ENCODE data around the gene GNAI3. TPM values are rescaled to one million over a fixed set of nuclear protein-coding genes. Genes with fewer than 3 reads are reported as not detected.
A peak's percentile ranks its signal among the peaks of the same experiment; 100 is the strongest.

Gene GNAI3
- total RNA-seq, 4 donors from 2014 or later: 2.3 to 20.0 (median 5.8) TPM

DNA sequence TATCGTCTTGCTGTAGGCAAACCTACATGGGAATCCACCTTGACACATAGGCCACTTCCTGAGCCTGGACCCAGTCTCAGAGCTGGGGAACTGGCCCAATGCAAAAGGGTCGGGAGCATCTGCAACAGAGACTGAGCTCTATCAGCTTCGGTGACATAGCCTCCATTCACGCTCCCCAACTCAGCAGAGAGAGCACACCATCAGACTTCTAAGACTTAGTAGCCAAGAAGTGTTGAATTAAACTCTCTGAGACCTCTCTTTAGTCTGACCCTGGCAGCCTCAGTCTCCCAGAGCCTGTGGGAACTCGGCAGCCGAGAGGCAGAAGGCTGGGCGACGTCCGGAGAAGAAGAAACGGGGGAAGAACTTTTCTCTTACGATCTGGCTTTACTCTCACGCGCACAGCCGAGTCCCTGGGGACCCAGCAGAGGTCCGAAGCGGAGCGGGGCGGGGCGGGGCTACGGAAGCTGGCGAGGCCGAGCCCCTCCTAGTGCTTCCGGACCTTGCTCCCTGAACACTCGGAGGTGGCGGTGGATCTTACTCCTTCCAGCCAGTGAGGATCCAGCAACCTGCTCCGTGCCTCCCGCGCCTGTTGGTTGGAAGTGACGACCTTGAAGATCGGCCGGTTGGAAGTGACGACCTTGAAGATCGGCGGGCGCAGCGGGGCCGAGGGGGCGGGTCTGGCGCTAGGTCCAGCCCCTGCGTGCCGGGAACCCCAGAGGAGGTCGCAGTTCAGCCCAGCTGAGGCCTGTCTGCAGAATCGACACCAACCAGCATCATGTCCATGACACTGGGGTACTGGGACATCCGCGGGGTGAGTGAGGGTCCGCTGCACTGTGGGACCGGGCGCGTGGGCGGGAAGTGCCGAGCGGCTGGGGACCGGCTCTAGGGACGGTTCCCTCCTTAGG lies 107.5 kb downstream of the GNAI3 start, which contains the start of gene GSTM4:
Gene GSTM4 (plus strand): TSS at position 485 of the 905 bp plus-strand sequence. CDS start 291 bp downstream, at position 776.
- H3K27me3 ChIP-seq: no peaks in the 10 kb centered on the region
- H3K4me3 ChIP-seq: peak within 1 kb of the TSS; percentile 48 to 54
- intact Hi-C loops (cut with DNase I; ENCODE audit: low total_unique reads): loop anchor here (10.0 kb wide), 1 partner anchor 329 kb away; the partner anchor contains the start of gene AHCYL1
- TF ChIP-seq POLR2A (IDR thresholded peaks at IDR 0.05): peak in 1 of 2 donors; percentile 43
- TF ChIP-seq, protein P1, sequence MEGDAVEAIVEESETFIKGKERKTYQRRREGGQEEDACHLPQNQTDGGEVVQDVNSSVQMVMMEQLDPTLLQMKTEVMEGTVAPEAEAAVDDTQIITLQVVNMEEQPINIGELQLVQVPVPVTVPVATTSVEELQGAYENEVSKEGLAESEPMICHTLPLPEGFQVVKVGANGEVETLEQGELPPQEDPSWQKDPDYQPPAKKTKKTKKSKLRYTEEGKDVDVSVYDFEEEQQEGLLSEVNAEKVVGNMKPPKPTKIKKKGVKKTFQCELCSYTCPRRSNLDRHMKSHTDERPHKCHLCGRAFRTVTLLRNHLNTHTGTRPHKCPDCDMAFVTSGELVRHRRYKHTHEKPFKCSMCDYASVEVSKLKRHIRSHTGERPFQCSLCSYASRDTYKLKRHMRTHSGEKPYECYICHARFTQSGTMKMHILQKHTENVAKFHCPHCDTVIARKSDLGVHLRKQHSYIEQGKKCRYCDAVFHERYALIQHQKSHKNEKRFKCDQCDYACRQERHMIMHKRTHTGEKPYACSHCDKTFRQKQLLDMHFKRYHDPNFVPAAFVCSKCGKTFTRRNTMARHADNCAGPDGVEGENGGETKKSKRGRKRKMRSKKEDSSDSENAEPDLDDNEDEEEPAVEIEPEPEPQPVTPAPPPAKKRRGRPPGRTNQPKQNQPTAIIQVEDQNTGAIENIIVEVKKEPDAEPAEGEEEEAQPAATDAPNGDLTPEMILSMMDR (IDR thresholded peaks at IDR 0.05): peak; percentile 13 to 35 (median 20)
- H3K4me1 ChIP-seq: no peaks in the 10 kb centered on the region
- H3K9me3 ChIP-seq: no peaks in the 10 kb centered on the region
- DNase-seq: peak; percentile 88
- no peaks in the 10 kb centered on the region for H3K36me3 ChIP-seq
- H3K27ac ChIP-seq: peak within 1 kb of the TSS; percentile 82 to 88

DNA sequence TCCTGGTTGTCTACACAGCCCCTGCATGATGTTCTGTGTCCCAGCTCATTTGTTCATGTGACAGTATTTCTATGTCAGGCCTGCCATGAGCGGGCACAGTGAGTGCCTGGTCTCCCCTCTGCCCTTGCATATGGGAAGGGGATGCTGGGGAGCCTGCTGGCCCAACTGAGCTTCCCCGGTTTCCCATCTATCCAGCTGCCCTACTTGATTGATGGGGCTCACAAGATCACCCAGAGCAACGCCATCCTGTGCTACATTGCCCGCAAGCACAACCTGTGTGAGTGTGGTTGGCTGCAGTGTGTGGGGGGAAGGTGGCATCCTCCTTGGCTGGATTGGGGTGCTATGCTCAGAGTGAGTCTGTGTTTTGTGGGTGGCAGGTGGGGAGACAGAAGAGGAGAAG lies 109.0 kb downstream of the GNAI3 start:
- no peak overlapping the region for H3K27ac ChIP-seq
- no peaks in the 10 kb centered on the region for H3K9me3 ChIP-seq
- intact Hi-C loops (cut with DNase I; ENCODE audit: low total_unique reads): loop anchor here (10.0 kb wide), 1 partner anchor 327 kb away; the partner anchor contains the start of gene AHCYL1
- DNase-seq: no peak
- no peaks in the 10 kb centered on the region for H3K36me3 ChIP-seq
- TF ChIP-seq, protein P1 (IDR thresholded peaks at IDR 0.05): no peak
- TF ChIP-seq POLR2A (IDR thresholded peaks at IDR 0.05): no peak
- H3K4me3 ChIP-seq: no peak overlapping the region
- H3K4me1 ChIP-seq: no peaks in the 10 kb centered on the region
- no peaks in the 10 kb centered on the region for H3K27me3 ChIP-seq

DNA sequence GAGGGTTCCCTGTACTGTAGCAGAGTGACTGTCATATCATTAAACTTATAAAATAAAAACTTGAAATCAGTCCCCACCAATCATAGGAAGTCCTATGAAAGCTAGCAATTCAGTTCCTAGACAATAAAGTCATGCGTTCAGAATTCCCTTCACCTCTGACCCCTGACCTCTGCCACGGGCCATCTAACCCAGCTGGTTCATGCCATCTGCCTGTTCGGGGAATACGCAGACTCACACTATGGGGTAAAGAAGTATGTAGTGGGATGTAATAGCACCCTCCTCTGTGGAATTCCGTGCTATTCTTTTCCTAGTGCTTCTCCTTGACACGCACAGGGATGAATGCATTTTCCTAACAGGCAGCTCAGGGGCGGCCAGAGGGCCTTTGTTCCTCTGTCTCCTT lies 109.6 kb downstream of the GNAI3 start:
- no peak overlapping the region for H3K27ac ChIP-seq
- no peak overlapping the region for H3K4me3 ChIP-seq
- TF ChIP-seq, protein P1 (IDR thresholded peaks at IDR 0.05): no peak
- TF ChIP-seq POLR2A (IDR thresholded peaks at IDR 0.05): no peak
- no peaks in the 10 kb centered on the region for H3K9me3 ChIP-seq
- H3K36me3 ChIP-seq: no peaks in the 10 kb centered on the region
- H3K27me3 ChIP-seq: no peaks in the 10 kb centered on the region
- intact Hi-C loops (cut with DNase I; ENCODE audit: low total_unique reads): loop anchor here (10.0 kb wide), 1 partner anchor 327 kb away; the partner anchor contains the start of gene AHCYL1
- no peak for DNase-seq
- no peaks in the 10 kb centered on the region for H3K4me1 ChIP-seq

DNA sequence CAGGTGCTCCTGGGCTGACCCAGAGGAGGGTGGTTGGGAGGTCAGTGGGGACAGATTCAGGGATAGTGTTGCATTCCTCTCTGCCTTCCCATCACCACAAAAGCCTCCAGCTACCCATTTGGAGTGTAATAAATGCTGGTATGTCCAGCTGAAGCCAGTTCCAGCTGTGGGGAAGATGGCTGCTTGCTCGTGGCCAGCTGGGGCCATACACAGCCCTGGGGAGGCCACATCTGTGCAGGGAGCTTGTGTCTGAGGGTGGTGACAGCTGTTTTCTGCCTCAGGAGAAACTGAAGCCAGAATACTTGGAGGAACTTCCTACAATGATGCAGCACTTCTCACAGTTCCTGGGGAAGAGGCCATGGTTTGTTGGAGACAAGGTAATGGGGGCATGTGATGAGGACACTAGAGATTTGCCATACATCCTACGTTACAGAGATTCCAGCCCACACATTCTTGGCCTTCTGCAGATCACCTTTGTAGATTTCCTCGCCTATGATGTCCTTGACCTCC lies 110.2 kb downstream of the GNAI3 start:
- H3K27ac ChIP-seq: no peak overlapping the region
- no peaks in the 10 kb centered on the region for H3K36me3 ChIP-seq
- H3K4me1 ChIP-seq: no peaks in the 10 kb centered on the region
- no peak for DNase-seq
- H3K9me3 ChIP-seq: no peaks in the 10 kb centered on the region
- H3K4me3 ChIP-seq: no peak overlapping the region
- TF ChIP-seq, protein P1 (IDR thresholded peaks at IDR 0.05): no peak
- no peak for TF ChIP-seq POLR2A (IDR thresholded peaks at IDR 0.05)
- no peaks in the 10 kb centered on the region for H3K27me3 ChIP-seq
- intact Hi-C loops (cut with DNase I; ENCODE audit: low total_unique reads): loop anchor here (10.0 kb wide), 1 partner anchor 326 kb away; the partner anchor contains the start of gene AHCYL1

DNA sequence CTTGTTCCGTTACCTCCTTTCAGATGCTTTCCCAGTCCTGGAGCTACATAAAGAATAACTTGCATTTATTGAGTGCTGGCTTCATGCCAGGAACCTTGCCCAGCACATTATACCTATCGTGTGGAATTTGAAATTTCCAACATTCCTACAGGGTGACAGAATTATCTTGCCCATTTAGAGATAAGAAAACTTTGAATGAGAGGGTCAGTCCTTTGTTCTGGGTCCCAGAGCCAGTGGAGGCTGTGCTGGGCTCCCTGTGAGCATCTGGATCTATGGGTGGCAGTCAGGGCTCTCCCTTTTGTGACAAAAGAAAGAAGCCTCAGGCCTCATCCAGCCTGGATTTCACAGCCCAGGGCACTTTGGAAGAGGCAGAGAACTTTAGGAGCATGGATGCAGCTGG lies 110.7 kb downstream of the GNAI3 start:
- H3K9me3 ChIP-seq: no peaks in the 10 kb centered on the region
- no peak overlapping the region for H3K4me3 ChIP-seq
- no peak for TF ChIP-seq POLR2A (IDR thresholded peaks at IDR 0.05)
- TF ChIP-seq, protein P1 (IDR thresholded peaks at IDR 0.05): no peak
- H3K27me3 ChIP-seq: no peaks in the 10 kb centered on the region
- intact Hi-C loops (cut with DNase I; ENCODE audit: low total_unique reads): loop anchor here (10.0 kb wide), 1 partner anchor 326 kb away; the partner anchor contains the start of gene AHCYL1
- DNase-seq: no peak
- no peak overlapping the region for H3K27ac ChIP-seq
- H3K36me3 ChIP-seq: no peaks in the 10 kb centered on the region
- no peaks in the 10 kb centered on the region for H3K4me1 ChIP-seq
